Stimulated activated CD4-positive, alpha-beta T cell treated with anti-CD3 and anti-CD28 coated beads, Interleukin-12 subunit alpha, Interleukin-12 subunit beta, amount 100 ng/mL, for 48 hours (primary cell): ENCODE results near the gene IQCK.
"Not testable (repeated sequence)": the region's sequence is repeated elsewhere in the genome, so short reads cannot be mapped to it uniquely, and the experiment has no call there.

Source experiments
- DNase-seq, 3 donors: peaks; one replicate each; pipeline ENCODE4 v3.0.0-alpha.2; 2020; ENCODE audit warnings: low read depth in 2 of 3, low spot score in 1 of 3

Gene IQCK

GRCh38 chr16:19699472-19699871 is 18.6 kb upstream of the IQCK start:
- DNase-seq: no peak

GRCh38 chr16:19700319-19700781 is 17.7 kb upstream of the IQCK start:
- DNase-seq: no peak

GRCh38 chr16:19701091-19701490 is 17.0 kb upstream of the IQCK start:
- no peak for DNase-seq

GRCh38 chr16:19703172-19703889 is 14.7 kb upstream of the IQCK start:
- no peak for DNase-seq

GRCh38 chr16:19704321-19705145 is 13.5 kb upstream of the IQCK start:
- no peak for DNase-seq

GRCh38 chr16:19705146-19705501 is 12.9 kb upstream of the IQCK start:
- no peak for DNase-seq

GRCh38 chr16:19705843-19706242 is 12.2 kb upstream of the IQCK start:
- DNase-seq: no peak

- no peak for DNase-seq
These were observed 11.2 kb upstream of the IQCK start for GRCh38 chr16:19706846-19707245.

GRCh38 chr16:19707569-19708295 is 10.3 kb upstream of the IQCK start:
- DNase-seq: no peak

GRCh38 chr16:19708296-19709205 is 9.5 kb upstream of the IQCK start:
- DNase-seq: no peak

- DNase-seq: no peak
These were observed 8.5 kb upstream of the IQCK start for GRCh38 chr16:19709381-19710136.

- no peak for DNase-seq
These were observed 7.7 kb upstream of the IQCK start for GRCh38 chr16:19710191-19710908.

GRCh38 chr16:19710991-19711545 is 7.0 kb upstream of the IQCK start:
- no peak for DNase-seq

- DNase-seq: no peak
These were observed 6.4 kb upstream of the IQCK start for GRCh38 chr16:19711643-19712042.

GRCh38 chr16:19712418-19713058 is 5.5 kb upstream of the IQCK start:
- DNase-seq: no peak

- no peak for DNase-seq
These were observed 4.4 kb upstream of the IQCK start for GRCh38 chr16:19713697-19714096.

GRCh38 chr16:19715566-19715965 is 2.5 kb upstream of the IQCK start:
- no peak for DNase-seq

GRCh38 chr16:19716183-19716582 is 1.9 kb upstream of the IQCK start:
- no peak for DNase-seq

- DNase-seq: not testable (repeated sequence)
These were observed 1.3 kb upstream of the IQCK start for GRCh38 chr16:19716728-19717127.
